H7 (cell line): Measurements from ENCODE around the gene RBL2. TPM values are rescaled to one million over a fixed set of nuclear protein-coding genes. Genes with fewer than 3 reads are reported as not detected.

ENCODE experiments used
- DNase-seq: peaks from one replicate; pipeline ENCODE4 v3.0.0; 2012
- H3K27me3 ChIP-seq: 2 replicates; pipeline ENCODE4 v1.6.0; 2011; ENCODE audit warnings: mild to moderate bottlenecking, low read length; ENCODE audit not compliant: control insufficient read depth, insufficient read depth
- H3K36me3 ChIP-seq: replicated peaks from 2 replicates; pipeline ENCODE4 v1.5.1; 2011; ENCODE audit warnings: low read length; ENCODE audit not compliant: control insufficient read depth, insufficient read depth
- H3K4me3 ChIP-seq: 2 replicates; pipeline ENCODE4 v1.5.1; 2011; ENCODE audit warnings: low read depth, mild to moderate bottlenecking, control low read depth, low read length, moderate library complexity; ENCODE audit not compliant: insufficient read depth
- total RNA-seq: library from RNA; depleted of rRNA; stranded (reverse); fragments of >200 nt; shearing (Covaris generic); gene quantifications from 2 replicates; pipeline ENCODE4 v1.2.3, GENCODE V29; 2014

RBL2 gene
- total RNA-seq, 1 experiment from 2014 or later, result 21.9 TPM

GRCh38 chr16:53430363-53430762, 3.9 kb upstream of the RBL2 start:
- Histone ChIP-seq H3K27me3 (no peaks in the 10 kb centered on the region), H3K36me3 (no peaks in the 10 kb centered on the region), H3K4me3 (no peak overlapping the region)
- DNase-seq, result no peak

GRCh38 chr16:53433509-53433908, 762 bp upstream of the RBL2 start:
- H3K4me3 ChIP-seq, result no peak overlapping the region
- H3K27me3 ChIP-seq, result no peaks in the 10 kb centered on the region
- DNase-seq, result peak; percentile 48
- no peaks in the 10 kb centered on the region for H3K36me3 ChIP-seq

GRCh38 chr16:53433930-53434376, 318 bp upstream of the RBL2 start:
- Histone ChIP-seq H3K36me3 (no peaks in the 10 kb centered on the region), H3K27me3 (no peaks in the 10 kb centered on the region), H3K4me3 (peak overlapping the region; percentile 98)
- DNase-seq, result no peak

- DNase-seq, result peak; percentile 68
- Histone ChIP-seq H3K27me3 (no peaks in the 10 kb centered on the region), H3K4me3 (peak overlapping the region; percentile 98), H3K36me3 (no peaks in the 10 kb centered on the region)
Measured at GRCh38 chr16:53435066-53435688, 906 bp downstream of the RBL2 start.

- H3K27me3 ChIP-seq, result no peaks in the 10 kb centered on the region
- no peak overlapping the region for H3K4me3 ChIP-seq
- DNase-seq, result no peak
Measured at GRCh38 chr16:53440125-53440524, 5.9 kb downstream of the RBL2 start.

GRCh38 chr16:53445534-53445933, 11.3 kb downstream of the RBL2 start:
- no peak for DNase-seq
- Histone ChIP-seq H3K4me3 (no peak overlapping the region), H3K27me3 (no peaks in the 10 kb centered on the region), H3K36me3 (peaks cover 3% of the 10 kb centered on the region)

More at GRCh38 chr16:53440125-53440524, 5.9 kb downstream of the RBL2 start:
- H3K36me3 ChIP-seq, result peaks cover 2% of the 10 kb centered on the region; the same call in 1 of the 2 replicates

GRCh38 chr16:53446090-53446489, 11.8 kb downstream of the RBL2 start:
- H3K4me3 ChIP-seq, result no peak overlapping the region
- no peaks in the 10 kb centered on the region for H3K27me3 ChIP-seq
- H3K36me3 ChIP-seq, result peaks cover 3% of the 10 kb centered on the region
- DNase-seq, result no peak

GRCh38 chr16:53449816-53450517, 15.7 kb downstream of the RBL2 start:
- H3K36me3 ChIP-seq, result peaks cover 4% of the 10 kb centered on the region
- H3K27me3 ChIP-seq, result no peaks in the 10 kb centered on the region
- no peak for DNase-seq
- no peak overlapping the region for H3K4me3 ChIP-seq

GRCh38 chr16:53453928-53454327, 19.7 kb downstream of the RBL2 start:
- no peak overlapping the region for H3K4me3 ChIP-seq
- no peak for DNase-seq
- H3K27me3 ChIP-seq, result no peaks in the 10 kb centered on the region
- H3K36me3 ChIP-seq, result peaks cover 8% of the 10 kb centered on the region

- no peak overlapping the region for H3K4me3 ChIP-seq
- H3K36me3 ChIP-seq, result peaks cover 15% of the 10 kb centered on the region
- H3K27me3 ChIP-seq, result no peaks in the 10 kb centered on the region
- no peak for DNase-seq
Measured at GRCh38 chr16:53456625-53457024, 22.4 kb downstream of the RBL2 start.

GRCh38 chr16:53457670-53458069, 23.4 kb downstream of the RBL2 start:
- Histone ChIP-seq H3K27me3 (no peaks in the 10 kb centered on the region), H3K36me3 (peaks cover 15% of the 10 kb centered on the region), H3K4me3 (no peak overlapping the region)
- no peak for DNase-seq

- Histone ChIP-seq H3K4me3 (no peak overlapping the region), H3K27me3 (no peaks in the 10 kb centered on the region), H3K36me3 (peaks cover 15% of the 10 kb centered on the region)
- no peak for DNase-seq
Measured at GRCh38 chr16:53458635-53459034, 24.4 kb downstream of the RBL2 start.

GRCh38 chr16:53465606-53466280, 31.5 kb downstream of the RBL2 start:
- Histone ChIP-seq H3K4me3 (no peak overlapping the region), H3K27me3 (no peaks in the 10 kb centered on the region), H3K36me3 (peaks cover 10% of the 10 kb centered on the region)
- DNase-seq, result no peak

- peaks cover 8% of the 10 kb centered on the region for H3K36me3 ChIP-seq
- H3K4me3 ChIP-seq, result no peak overlapping the region
- no peaks in the 10 kb centered on the region for H3K27me3 ChIP-seq
- DNase-seq, result no peak
Measured at GRCh38 chr16:53476867-53477266, 42.6 kb downstream of the RBL2 start.

- DNase-seq, result no peak
- H3K27me3 ChIP-seq, result no peaks in the 10 kb centered on the region
- peaks cover 12% of the 10 kb centered on the region for H3K36me3 ChIP-seq
- H3K4me3 ChIP-seq, result no peak overlapping the region
Measured at GRCh38 chr16:53478965-53479364, 44.7 kb downstream of the RBL2 start.
